Activated naive CD4-positive, alpha-beta T cell treated with anti-CD3 and anti-CD28 coated beads, Interleukin-2, amount 10 ng/mL, durations not matched to agents 7 days and 5 days (primary cell): Measurements from ENCODE around the gene BYSL.

Source experiments
- CTCF ChIA-PET: fragments of 350-600 bp; sonication (Branson Sonifier 250); formaldehyde crosslinking; loops from one replicate; lab custom pipeline; 2021; ENCODE audit warnings: antibody characterized with exemption; lab: Charles Lee
- DNase-seq: peaks from one replicate; pipeline ENCODE4 v3.0.0-alpha.2; 2020
- H3K27ac Mint-ChIP-seq: one replicate; pipeline ENCODE4 v1.8.0; 2021; ENCODE audit warnings: mild to moderate bottlenecking, moderate library complexity, mixed read lengths
- H3K27me3 Mint-ChIP-seq: one replicate; pipeline ENCODE4 v1.8.0; 2021; ENCODE audit warnings: mild to moderate bottlenecking, mixed read lengths
- H3K36me3 Mint-ChIP-seq: one replicate; pipeline ENCODE4 v1.8.0; 2021; ENCODE audit warnings: mixed read lengths
- H3K4me1 Mint-ChIP-seq: one replicate; pipeline ENCODE4 v1.8.0; 2021; ENCODE audit warnings: mixed read lengths
- H3K4me3 Mint-ChIP-seq: one replicate; pipeline ENCODE4 v1.8.0; 2021; ENCODE audit warnings: mild to moderate bottlenecking, moderate library complexity, mixed read lengths
- H3K9me3 Mint-ChIP-seq: one replicate; pipeline ENCODE4 v1.8.0; 2021; ENCODE audit warnings: mixed read lengths

BYSL gene, protein sequence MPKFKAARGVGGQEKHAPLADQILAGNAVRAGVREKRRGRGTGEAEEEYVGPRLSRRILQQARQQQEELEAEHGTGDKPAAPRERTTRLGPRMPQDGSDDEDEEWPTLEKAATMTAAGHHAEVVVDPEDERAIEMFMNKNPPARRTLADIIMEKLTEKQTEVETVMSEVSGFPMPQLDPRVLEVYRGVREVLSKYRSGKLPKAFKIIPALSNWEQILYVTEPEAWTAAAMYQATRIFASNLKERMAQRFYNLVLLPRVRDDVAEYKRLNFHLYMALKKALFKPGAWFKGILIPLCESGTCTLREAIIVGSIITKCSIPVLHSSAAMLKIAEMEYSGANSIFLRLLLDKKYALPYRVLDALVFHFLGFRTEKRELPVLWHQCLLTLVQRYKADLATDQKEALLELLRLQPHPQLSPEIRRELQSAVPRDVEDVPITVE

GRCh38 chr6:41920921-41921711, at the start of gene BYSL, which contains the start of gene MED20:
Gene BYSL, plus strand, starts transcription at chr6:41921499. Its CDS starts 64 bp downstream, at chr6:41921563.
Gene MED20, minus strand, starts transcription at chr6:41921139. Its CDS starts 121 bp downstream, at chr6:41921018.
- Mint-ChIP-seq H3K4me1 (peaks cover 61% of the 10 kb centered on the region), H3K27me3 (no peaks in the 10 kb centered on the region), H3K36me3 (peaks cover 36% of the 10 kb centered on the region), H3K9me3 (no peaks in the 10 kb centered on the region), H3K4me3 (peak within 1 kb of the TSS; percentile 100), H3K27ac (peak within 1 kb of the TSS; percentile 99)
- CTCF ChIA-PET = interaction anchor here (0.5 to 3.8 kb wide), 27 partner anchors 9 to 718 kb away, joined by 3 to 89 read pairs (median 3); partner anchors contain the start of genes TAF8, TOMM6 and USP49
- DNase-seq = peak; percentile 95

GRCh38 chr6:41871691-41872090, 49.6 kb upstream of the BYSL start:
- no peak for DNase-seq
- CTCF ChIA-PET = no interaction called here

GRCh38 chr6:41872147-41872546, 49.2 kb upstream of the BYSL start:
- CTCF ChIA-PET = no interaction called here

More at GRCh38 chr6:41871691-41872090, 49.6 kb upstream of the BYSL start:
- Mint-ChIP-seq H3K27me3 (no peaks in the 10 kb centered on the region), H3K9me3 (no peaks in the 10 kb centered on the region), H3K36me3 (no peaks in the 10 kb centered on the region), H3K4me3 (no peak overlapping the region), H3K27ac (no peak overlapping the region), H3K4me1 (no peaks in the 10 kb centered on the region)

GRCh38 chr6:41874741-41875140, 46.6 kb upstream of the BYSL start:
- no peaks in the 10 kb centered on the region for H3K9me3 Mint-ChIP-seq
- CTCF ChIA-PET = interaction anchor here (1.3 kb wide), 1 partner anchor 230 kb away, joined by 4 read pairs; no protein-coding TSS in a partner anchor
- H3K4me1 Mint-ChIP-seq = no peaks in the 10 kb centered on the region
- H3K4me3 Mint-ChIP-seq = no peak overlapping the region
- peak overlapping the region; percentile 47 for H3K27ac Mint-ChIP-seq
- H3K36me3 Mint-ChIP-seq = no peaks in the 10 kb centered on the region
- no peak for DNase-seq
- no peaks in the 10 kb centered on the region for H3K27me3 Mint-ChIP-seq

More at GRCh38 chr6:41872147-41872546, 49.2 kb upstream of the BYSL start:
- Mint-ChIP-seq H3K4me1 (no peaks in the 10 kb centered on the region), H3K27me3 (no peaks in the 10 kb centered on the region), H3K27ac (no peak overlapping the region), H3K36me3 (no peaks in the 10 kb centered on the region), H3K9me3 (no peaks in the 10 kb centered on the region), H3K4me3 (no peak overlapping the region)
- DNase-seq = no peak

DNA sequence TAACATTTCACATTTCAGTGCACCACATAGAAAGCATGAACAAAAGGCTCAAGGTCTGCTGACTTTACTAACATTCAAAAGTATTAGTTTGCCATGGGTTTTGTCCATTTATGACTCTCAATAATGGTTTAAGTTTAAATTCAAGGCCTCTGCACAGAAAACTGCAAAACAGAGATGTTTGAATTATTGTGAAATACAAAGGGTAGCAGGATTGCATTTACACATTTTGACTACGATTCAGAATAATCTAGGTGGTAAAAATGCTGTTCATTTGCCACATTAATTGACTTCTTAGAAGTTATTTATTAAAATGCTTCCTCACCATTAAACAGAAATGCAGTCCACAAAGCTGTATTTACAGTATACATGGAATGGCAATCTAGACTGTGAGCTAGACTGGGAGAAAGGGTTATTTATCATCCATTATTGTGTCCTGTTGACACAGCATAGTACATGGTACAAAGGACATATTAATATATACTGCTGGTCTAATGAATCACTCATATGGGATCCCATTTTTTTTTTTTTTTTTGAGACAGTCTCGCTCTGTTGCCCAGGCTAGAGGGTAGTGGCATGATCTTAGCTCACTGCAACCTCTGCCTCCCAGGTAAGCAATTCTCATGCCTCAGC, 44.1 kb upstream of the BYSL start:
- H3K4me3 Mint-ChIP-seq = no peak overlapping the region
- no peaks in the 10 kb centered on the region for H3K9me3 Mint-ChIP-seq
- no peaks in the 10 kb centered on the region for H3K27me3 Mint-ChIP-seq
- no peak overlapping the region for H3K27ac Mint-ChIP-seq
- no peak for DNase-seq
- H3K36me3 Mint-ChIP-seq = no peaks in the 10 kb centered on the region
- no peaks in the 10 kb centered on the region for H3K4me1 Mint-ChIP-seq
- CTCF ChIA-PET = interaction anchor here (0.6 to 1.3 kb wide), 2 partner anchors 20 to 30 kb away, joined by 3 to 4 read pairs; no protein-coding TSS in a partner anchor

DNA sequence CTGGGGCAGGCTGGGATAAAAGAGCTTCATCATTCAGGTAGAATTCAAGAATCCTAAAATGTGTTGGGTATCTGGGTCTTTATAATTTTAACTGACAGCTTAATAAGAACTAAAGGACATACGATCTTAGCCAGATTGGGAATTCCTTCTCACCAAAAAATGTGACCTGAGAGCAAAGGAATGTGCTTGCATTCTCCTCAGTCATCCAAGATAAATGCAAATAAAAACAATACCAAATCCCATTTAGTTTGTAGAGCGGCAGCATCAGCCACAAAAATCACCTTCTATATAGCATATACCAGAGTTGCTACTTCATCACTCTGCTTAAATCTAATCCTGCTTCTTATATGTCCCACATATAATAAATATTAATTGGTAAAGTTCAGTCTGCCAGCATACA, 43.1 kb upstream of the BYSL start:
- Mint-ChIP-seq H3K27me3 (no peaks in the 10 kb centered on the region), H3K27ac (no peak overlapping the region), H3K4me3 (no peak overlapping the region), H3K36me3 (no peaks in the 10 kb centered on the region), H3K9me3 (no peaks in the 10 kb centered on the region), H3K4me1 (no peaks in the 10 kb centered on the region)
- no peak for DNase-seq
- CTCF ChIA-PET = no interaction called here

GRCh38 chr6:41878961-41879405, 42.3 kb upstream of the BYSL start:
- CTCF ChIA-PET = no interaction called here
- Mint-ChIP-seq H3K36me3 (no peaks in the 10 kb centered on the region), H3K4me1 (no peaks in the 10 kb centered on the region)

GRCh38 chr6:41881506-41881905, 39.8 kb upstream of the BYSL start:
- H3K27ac Mint-ChIP-seq = no peak overlapping the region
- no peaks in the 10 kb centered on the region for H3K9me3 Mint-ChIP-seq
- H3K36me3 Mint-ChIP-seq = no peaks in the 10 kb centered on the region
- no peaks in the 10 kb centered on the region for H3K27me3 Mint-ChIP-seq
- H3K4me3 Mint-ChIP-seq = no peak overlapping the region
- H3K4me1 Mint-ChIP-seq = no peaks in the 10 kb centered on the region
- DNase-seq = no peak
- CTCF ChIA-PET = no interaction called here

More at GRCh38 chr6:41878961-41879405, 42.3 kb upstream of the BYSL start:
- H3K9me3 Mint-ChIP-seq = no peaks in the 10 kb centered on the region
- no peak overlapping the region for H3K27ac Mint-ChIP-seq
- H3K4me3 Mint-ChIP-seq = no peak overlapping the region
- H3K27me3 Mint-ChIP-seq = no peaks in the 10 kb centered on the region
- DNase-seq = no peak

DNA sequence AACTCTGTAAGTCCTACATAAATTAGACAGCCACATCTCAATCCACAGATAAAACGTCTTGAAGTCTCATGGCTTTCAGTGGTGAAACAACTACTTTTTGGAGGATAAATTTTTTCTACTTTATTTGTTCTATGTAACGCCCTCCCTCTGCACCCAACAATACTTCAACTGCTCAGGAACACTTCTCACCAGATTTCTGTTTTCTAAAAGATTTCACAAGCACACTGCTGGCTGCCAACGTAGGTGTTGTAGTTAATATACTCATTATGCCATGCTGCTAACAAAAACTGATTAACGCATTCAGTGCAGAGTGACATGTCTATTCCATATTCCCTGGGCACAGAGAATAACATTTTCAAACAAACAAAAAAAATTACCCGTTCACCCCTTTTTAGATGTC, 36.3 kb upstream of the BYSL start:
- H3K27me3 Mint-ChIP-seq = no peaks in the 10 kb centered on the region

GRCh38 chr6:41885930-41886329, 35.4 kb upstream of the BYSL start:
- H3K4me3 Mint-ChIP-seq = no peak overlapping the region
- no peaks in the 10 kb centered on the region for H3K27me3 Mint-ChIP-seq
- DNase-seq = no peak
- H3K27ac Mint-ChIP-seq = no peak overlapping the region
- CTCF ChIA-PET = interaction anchor here (0.6 to 1.1 kb wide), 2 partner anchors 218 to 643 kb away, joined by 3 read pairs; no protein-coding TSS in a partner anchor
- H3K36me3 Mint-ChIP-seq = no peaks in the 10 kb centered on the region
- H3K9me3 Mint-ChIP-seq = no peaks in the 10 kb centered on the region
- H3K4me1 Mint-ChIP-seq = no peaks in the 10 kb centered on the region

More for the DNA sequence above, 36.3 kb upstream of the BYSL start:
- Mint-ChIP-seq H3K4me1 (no peaks in the 10 kb centered on the region), H3K4me3 (no peak overlapping the region), H3K9me3 (no peaks in the 10 kb centered on the region), H3K27ac (no peak overlapping the region), H3K36me3 (no peaks in the 10 kb centered on the region)
- DNase-seq = no peak
- CTCF ChIA-PET = no interaction called here

DNA sequence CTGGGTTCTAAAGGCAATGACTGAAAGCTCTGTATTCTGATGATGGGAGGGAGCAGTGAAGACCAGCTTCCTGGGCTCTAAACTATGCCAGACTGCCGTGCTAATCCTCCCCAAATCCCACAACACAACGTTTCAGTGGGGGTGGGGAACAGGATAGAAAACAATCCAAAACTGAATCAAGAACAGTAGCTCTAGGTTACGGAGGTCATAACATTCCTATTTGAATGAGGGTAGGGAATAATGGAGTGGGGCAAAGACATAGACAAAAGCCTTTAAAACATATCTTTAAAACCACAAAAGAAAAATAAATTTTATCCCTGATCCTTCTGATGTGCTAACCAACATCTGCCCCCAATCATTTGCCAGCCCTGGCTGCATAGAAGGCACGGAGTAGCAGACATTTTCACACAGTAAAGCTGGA, 34.0 kb upstream of the BYSL start:
- CTCF ChIA-PET = interaction anchor here (1.1 to 1.2 kb wide), 2 partner anchors 34 to 40 kb away, joined by 3 read pairs; partner anchors contain the start of genes BYSL and MED20
- no peaks in the 10 kb centered on the region for H3K9me3 Mint-ChIP-seq
- no peak overlapping the region for H3K4me3 Mint-ChIP-seq
- DNase-seq = no peak
- H3K4me1 Mint-ChIP-seq = peaks cover 2% of the 10 kb centered on the region
- H3K27ac Mint-ChIP-seq = no peak overlapping the region
- no peaks in the 10 kb centered on the region for H3K36me3 Mint-ChIP-seq
- H3K27me3 Mint-ChIP-seq = no peaks in the 10 kb centered on the region

- Mint-ChIP-seq H3K36me3 (no peaks in the 10 kb centered on the region), H3K4me3 (no peak overlapping the region), H3K9me3 (no peaks in the 10 kb centered on the region), H3K4me1 (peaks cover 17% of the 10 kb centered on the region), H3K27me3 (no peaks in the 10 kb centered on the region), H3K27ac (no peak overlapping the region)
- CTCF ChIA-PET = interaction anchor here (0.8 to 1.3 kb wide), 3 partner anchors 43 to 105 kb away, joined by 3 to 4 read pairs (median 3); partner anchors contain the start of gene TOMM6
- no peak for DNase-seq
Measured at GRCh38 chr6:41892921-41893564, 28.3 kb upstream of the BYSL start.
